Prostate gland (tissue), 2 donors: Measurements from ENCODE around the gene VNN1.
"Not testable (repeated sequence)": the region's sequence is repeated elsewhere in the genome, so short reads cannot be mapped to it uniquely, and the experiment has no call there.

Source experiments
- POLR2A ChIP-seq: fragments of 450-650 bp; IDR thresholded peaks from one replicate; pipeline ENCODE4 v1.6.1; 2016; ENCODE audit warnings: antibody characterized with exemption, mild to moderate bottlenecking
- TF ChIP-seq, protein P1 (sequence below), 4 experiments: fragments of 200-600 bp in 2 of 4; fragments of 450-650 bp in 2 of 4; sonication (generic) in 2 of 4; IDR thresholded peaks; 1 replicate in 3 of 4; 2 replicates in 1 of 4; pipeline ENCODE4 v1.5.1; 2016 to 2019; ENCODE audit warnings: antibody characterized with exemption in 4 of 4, mild to moderate bottlenecking in 2 of 4, moderate library complexity in 2 of 4

GRCh38 chr6:132635906-132636305, 77.9 kb downstream of the VNN1 start:
- TF ChIP-seq POLR2A: not testable (repeated sequence)
- TF ChIP-seq, protein P1, sequence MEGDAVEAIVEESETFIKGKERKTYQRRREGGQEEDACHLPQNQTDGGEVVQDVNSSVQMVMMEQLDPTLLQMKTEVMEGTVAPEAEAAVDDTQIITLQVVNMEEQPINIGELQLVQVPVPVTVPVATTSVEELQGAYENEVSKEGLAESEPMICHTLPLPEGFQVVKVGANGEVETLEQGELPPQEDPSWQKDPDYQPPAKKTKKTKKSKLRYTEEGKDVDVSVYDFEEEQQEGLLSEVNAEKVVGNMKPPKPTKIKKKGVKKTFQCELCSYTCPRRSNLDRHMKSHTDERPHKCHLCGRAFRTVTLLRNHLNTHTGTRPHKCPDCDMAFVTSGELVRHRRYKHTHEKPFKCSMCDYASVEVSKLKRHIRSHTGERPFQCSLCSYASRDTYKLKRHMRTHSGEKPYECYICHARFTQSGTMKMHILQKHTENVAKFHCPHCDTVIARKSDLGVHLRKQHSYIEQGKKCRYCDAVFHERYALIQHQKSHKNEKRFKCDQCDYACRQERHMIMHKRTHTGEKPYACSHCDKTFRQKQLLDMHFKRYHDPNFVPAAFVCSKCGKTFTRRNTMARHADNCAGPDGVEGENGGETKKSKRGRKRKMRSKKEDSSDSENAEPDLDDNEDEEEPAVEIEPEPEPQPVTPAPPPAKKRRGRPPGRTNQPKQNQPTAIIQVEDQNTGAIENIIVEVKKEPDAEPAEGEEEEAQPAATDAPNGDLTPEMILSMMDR (IDR thresholded peaks at IDR 0.05): not testable (repeated sequence)
